ENCODE measurements around the gene EXOC6.
A peak's percentile ranks its signal among the peaks of the same experiment; 100 is the strongest.

Gene EXOC6

DNA sequence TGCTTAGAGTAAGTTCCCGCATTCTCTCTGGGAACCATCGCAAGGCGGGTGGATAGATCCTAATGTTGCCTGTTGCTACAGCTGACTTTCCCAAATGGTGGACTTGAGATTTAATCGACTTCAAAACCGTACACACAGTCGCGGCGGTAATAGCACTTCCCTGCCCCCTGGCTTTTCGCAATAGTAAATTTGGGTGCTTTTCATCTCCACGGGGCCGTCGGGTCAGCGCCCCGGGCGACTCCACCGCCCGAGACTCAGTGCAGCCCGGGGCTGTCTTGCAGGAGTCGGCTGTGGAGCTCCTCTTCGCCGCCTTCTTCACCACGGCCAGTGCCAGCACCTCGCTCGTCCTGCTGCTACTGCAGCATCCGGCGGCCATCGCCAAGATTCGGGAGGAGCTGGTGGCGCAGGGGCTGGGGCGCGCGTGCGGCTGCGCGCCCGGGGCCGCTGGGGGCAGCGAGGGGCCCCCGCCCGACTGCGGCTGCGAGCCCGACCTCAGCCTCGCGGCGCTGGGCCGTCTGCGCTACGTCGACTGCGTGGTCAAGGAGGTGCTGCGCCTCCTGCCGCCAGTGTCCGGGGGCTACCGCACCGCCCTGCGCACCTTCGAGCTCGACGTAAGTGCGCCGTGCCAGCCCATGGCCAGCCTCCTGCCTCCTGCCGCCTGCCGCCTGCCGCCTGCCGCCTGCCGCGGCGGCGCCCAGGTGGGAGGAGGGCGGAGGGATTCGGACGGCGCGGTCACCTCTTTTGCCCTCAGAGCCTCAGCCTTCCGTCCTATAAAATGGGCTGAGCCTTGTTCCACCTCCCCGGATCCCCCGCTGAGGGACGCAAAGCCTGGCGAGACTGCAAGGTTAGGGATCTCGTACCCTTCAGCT lies 217.6 kb downstream of the EXOC6 start:
- peak; percentile 51 for ATAC-seq
- TF ChIP-seq ZNF565 (CRISPR knock-in tag; conservative IDR thresholded peaks at IDR 0.05; ENCODE audit: low read depth) (no peak), SNAI2 (CRISPR knock-in tag; IDR thresholded peaks at IDR 0.05) (no peak), OSR1 (CRISPR knock-in tag; IDR thresholded peaks at IDR 0.05) (no peak), BACH2 (CRISPR knock-in tag; IDR thresholded peaks at IDR 0.05; ENCODE audit: borderline replicate concordance) (no peak)

DNA sequence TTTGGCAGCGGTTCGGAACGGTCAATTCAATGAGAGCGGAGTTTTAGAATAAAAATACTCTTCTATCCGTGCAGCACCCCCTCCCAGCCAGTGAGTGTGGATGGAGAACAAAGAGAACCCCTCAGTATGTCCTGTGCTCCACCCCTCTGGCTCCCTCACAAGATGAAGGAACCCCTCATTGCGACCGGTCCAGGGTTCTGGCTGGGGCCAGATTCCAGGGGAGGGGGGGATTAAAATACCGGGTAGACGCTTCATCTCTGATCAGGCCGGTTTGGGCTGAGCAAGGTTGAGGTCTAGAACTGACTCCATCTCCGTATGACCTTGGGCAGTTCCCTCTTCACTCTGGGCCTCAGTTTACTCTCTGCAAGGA lies 218.2 kb downstream of the EXOC6 start:
- TF ChIP-seq ISL1 (CRISPR knock-in tag; IDR thresholded peaks at IDR 0.05) (no peak), RARB (CRISPR knock-in tag; IDR thresholded peaks at IDR 0.05) (no peak), TOX (CRISPR knock-in tag; IDR thresholded peaks at IDR 0.05; ENCODE audit: borderline replicate concordance) (no peak), CSRNP3 (CRISPR knock-in tag; IDR thresholded peaks at IDR 0.05) (no peak), ZC3H10 (CRISPR knock-in tag; IDR thresholded peaks at IDR 0.05) (no peak), ZFP30 (CRISPR knock-in tag; IDR thresholded peaks at IDR 0.05) (no peak), ZNF565 (CRISPR knock-in tag; conservative IDR thresholded peaks at IDR 0.05; ENCODE audit: low read depth) (no peak), BACH2 (CRISPR knock-in tag; IDR thresholded peaks at IDR 0.05; ENCODE audit: borderline replicate concordance) (no peak), PATZ1 (CRISPR knock-in tag; IDR thresholded peaks at IDR 0.05; ENCODE audit: borderline replicate concordance) (no peak), ZNF70 (CRISPR knock-in tag; IDR thresholded peaks at IDR 0.05) (no peak), ARNTL (CRISPR knock-in tag; IDR thresholded peaks at IDR 0.05; ENCODE audit: borderline replicate concordance, low read depth) (no peak), ZNF8 (CRISPR knock-in tag; IDR thresholded peaks at IDR 0.05) (no peak), OSR1 (CRISPR knock-in tag; IDR thresholded peaks at IDR 0.05) (no peak), PPARA (CRISPR knock-in tag; IDR thresholded peaks at IDR 0.05; ENCODE audit: borderline replicate concordance) (no peak), ZFP3 (CRISPR knock-in tag; IDR thresholded peaks at IDR 0.05) (no peak), SNAI2 (CRISPR knock-in tag; IDR thresholded peaks at IDR 0.05) (no peak), TCF4 (CRISPR knock-in tag; IDR thresholded peaks at IDR 0.05; ENCODE audit: borderline replicate concordance) (no peak)
- TF ChIP-seq, protein P1, sequence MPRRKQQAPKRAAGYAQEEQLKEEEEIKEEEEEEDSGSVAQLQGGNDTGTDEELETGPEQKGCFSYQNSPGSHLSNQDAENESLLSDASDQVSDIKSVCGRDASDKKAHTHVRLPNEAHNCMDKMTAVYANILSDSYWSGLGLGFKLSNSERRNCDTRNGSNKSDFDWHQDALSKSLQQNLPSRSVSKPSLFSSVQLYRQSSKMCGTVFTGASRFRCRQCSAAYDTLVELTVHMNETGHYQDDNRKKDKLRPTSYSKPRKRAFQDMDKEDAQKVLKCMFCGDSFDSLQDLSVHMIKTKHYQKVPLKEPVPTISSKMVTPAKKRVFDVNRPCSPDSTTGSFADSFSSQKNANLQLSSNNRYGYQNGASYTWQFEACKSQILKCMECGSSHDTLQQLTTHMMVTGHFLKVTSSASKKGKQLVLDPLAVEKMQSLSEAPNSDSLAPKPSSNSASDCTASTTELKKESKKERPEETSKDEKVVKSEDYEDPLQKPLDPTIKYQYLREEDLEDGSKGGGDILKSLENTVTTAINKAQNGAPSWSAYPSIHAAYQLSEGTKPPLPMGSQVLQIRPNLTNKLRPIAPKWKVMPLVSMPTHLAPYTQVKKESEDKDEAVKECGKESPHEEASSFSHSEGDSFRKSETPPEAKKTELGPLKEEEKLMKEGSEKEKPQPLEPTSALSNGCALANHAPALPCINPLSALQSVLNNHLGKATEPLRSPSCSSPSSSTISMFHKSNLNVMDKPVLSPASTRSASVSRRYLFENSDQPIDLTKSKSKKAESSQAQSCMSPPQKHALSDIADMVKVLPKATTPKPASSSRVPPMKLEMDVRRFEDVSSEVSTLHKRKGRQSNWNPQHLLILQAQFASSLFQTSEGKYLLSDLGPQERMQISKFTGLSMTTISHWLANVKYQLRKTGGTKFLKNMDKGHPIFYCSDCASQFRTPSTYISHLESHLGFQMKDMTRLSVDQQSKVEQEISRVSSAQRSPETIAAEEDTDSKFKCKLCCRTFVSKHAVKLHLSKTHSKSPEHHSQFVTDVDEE (CRISPR knock-in tag; IDR thresholded peaks at IDR 0.05): no peak
- TF ChIP-seq, protein P2, sequence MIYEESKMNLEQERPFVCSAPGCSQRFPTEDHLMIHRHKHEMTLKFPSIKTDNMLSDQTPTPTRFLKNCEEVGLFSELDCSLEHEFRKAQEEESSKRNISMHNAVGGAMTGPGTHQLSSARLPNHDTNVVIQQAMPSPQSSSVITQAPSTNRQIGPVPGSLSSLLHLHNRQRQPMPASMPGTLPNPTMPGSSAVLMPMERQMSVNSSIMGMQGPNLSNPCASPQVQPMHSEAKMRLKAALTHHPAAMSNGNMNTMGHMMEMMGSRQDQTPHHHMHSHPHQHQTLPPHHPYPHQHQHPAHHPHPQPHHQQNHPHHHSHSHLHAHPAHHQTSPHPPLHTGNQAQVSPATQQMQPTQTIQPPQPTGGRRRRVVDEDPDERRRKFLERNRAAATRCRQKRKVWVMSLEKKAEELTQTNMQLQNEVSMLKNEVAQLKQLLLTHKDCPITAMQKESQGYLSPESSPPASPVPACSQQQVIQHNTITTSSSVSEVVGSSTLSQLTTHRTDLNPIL (CRISPR knock-in tag; IDR thresholded peaks at IDR 0.05; ENCODE audit: low read depth): no peak
- ATAC-seq: no peak

GRCh38 chr10:93067443-93068365 lies 219.4 kb downstream of the EXOC6 start:
- no peak for ATAC-seq
- TF ChIP-seq, protein P3, sequence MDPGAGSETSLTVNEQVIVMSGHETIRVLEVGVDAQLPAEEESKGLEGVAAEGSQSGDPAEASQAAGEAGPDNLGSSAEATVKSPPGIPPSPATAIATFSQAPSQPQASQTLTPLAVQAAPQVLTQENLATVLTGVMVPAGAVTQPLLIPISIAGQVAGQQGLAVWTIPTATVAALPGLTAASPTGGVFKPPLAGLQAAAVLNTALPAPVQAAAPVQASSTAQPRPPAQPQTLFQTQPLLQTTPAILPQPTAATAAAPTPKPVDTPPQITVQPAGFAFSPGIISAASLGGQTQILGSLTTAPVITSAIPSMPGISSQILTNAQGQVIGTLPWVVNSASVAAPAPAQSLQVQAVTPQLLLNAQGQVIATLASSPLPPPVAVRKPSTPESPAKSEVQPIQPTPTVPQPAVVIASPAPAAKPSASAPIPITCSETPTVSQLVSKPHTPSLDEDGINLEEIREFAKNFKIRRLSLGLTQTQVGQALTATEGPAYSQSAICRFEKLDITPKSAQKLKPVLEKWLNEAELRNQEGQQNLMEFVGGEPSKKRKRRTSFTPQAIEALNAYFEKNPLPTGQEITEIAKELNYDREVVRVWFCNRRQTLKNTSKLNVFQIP (CRISPR knock-in tag; IDR thresholded peaks at IDR 0.05; ENCODE audit: borderline replicate concordance, low read depth): no peak
- TF ChIP-seq TOX (CRISPR knock-in tag; IDR thresholded peaks at IDR 0.05; ENCODE audit: borderline replicate concordance) (no peak), ARNTL (CRISPR knock-in tag; IDR thresholded peaks at IDR 0.05; ENCODE audit: borderline replicate concordance, low read depth) (no peak), ZNF8 (CRISPR knock-in tag; IDR thresholded peaks at IDR 0.05) (no peak), RARB (CRISPR knock-in tag; IDR thresholded peaks at IDR 0.05) (no peak), PATZ1 (CRISPR knock-in tag; IDR thresholded peaks at IDR 0.05; ENCODE audit: borderline replicate concordance) (no peak), OSR1 (CRISPR knock-in tag; IDR thresholded peaks at IDR 0.05) (no peak)
- TF ChIP-seq, protein P1 (CRISPR knock-in tag; IDR thresholded peaks at IDR 0.05): no peak

Measured in SK-N-SH treated with all-trans-retinoic acid at 6 μM for 48 hours (cell line).